DMS153 treated with DMSO at 0.1 percent for 48 hours (cell line): ENCODE results near the gene SLC38A9.
"Not testable (repeated sequence)": the region's sequence is repeated elsewhere in the genome, so short reads cannot be mapped to it uniquely, and the experiment has no call there.

Source experiments
- DNase-seq: peaks from one replicate; lab custom pipeline; 2025; ENCODE audit not compliant: unreplicated experiment; lab: John Stamatoyannopoulos, UW

Gene SLC38A9

GRCh38 chr5:55706230-55706629 lies 5.9 kb downstream of the SLC38A9 start:
- no peak for DNase-seq

GRCh38 chr5:55702598-55703345 lies 9.4 kb downstream of the SLC38A9 start:
- DNase-seq: no peak

DNA sequence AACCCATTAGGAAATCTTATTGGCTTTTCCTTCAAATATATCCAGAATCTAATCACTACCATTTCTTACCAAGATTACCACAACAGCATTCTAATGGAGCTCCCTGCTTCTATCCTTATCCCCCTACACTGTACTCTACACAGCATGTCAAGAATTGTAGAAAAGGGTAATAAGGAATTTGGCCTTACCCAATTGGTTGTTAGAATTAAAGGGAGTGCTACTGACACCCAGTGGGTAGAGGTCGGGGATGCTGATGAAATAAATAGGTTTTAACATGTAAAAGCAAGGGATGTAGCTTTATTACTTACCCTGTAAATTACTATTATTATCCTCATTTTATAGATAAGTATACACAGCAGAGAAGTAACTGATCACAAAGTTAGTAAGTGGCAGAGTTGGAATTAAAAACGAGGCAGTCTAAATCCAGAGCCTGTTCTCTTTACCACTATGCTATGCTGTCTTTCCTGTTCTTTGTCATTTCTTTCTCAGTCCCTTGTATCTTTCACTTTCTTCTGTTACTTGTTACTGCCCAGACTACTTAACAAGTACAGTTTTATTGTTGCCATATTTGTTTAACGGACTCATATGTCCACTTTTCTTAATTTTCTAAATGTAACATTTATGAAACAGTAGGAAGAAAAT lies 10.5 kb downstream of the SLC38A9 start:
- no peak for DNase-seq

GRCh38 chr5:55700745-55701144 lies 11.4 kb downstream of the SLC38A9 start:
- DNase-seq: no peak

- DNase-seq: no peak
Measured at GRCh38 chr5:55699041-55699688, 13.0 kb downstream of the SLC38A9 start.

DNA sequence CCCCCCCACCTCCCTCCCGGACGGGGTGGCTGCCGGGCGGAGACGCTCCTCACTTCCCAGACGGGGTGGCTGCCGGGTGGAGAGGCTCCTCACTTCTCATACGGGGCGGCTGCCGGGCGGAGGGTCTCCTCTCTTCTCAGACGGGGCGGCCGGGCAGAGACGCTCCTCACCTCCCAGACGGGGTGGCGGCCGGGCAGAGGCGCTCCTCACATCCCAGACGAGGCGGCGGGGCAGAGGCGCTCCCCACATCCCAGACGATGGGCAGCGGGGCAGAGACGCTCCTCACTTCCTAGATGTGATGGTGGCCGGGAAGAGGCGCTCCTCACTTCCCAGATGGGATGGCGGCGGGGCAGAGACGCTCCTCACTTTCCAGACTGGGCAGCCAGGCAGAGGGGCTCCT lies 15.4 kb downstream of the SLC38A9 start:
- DNase-seq: not testable (repeated sequence)

DNA sequence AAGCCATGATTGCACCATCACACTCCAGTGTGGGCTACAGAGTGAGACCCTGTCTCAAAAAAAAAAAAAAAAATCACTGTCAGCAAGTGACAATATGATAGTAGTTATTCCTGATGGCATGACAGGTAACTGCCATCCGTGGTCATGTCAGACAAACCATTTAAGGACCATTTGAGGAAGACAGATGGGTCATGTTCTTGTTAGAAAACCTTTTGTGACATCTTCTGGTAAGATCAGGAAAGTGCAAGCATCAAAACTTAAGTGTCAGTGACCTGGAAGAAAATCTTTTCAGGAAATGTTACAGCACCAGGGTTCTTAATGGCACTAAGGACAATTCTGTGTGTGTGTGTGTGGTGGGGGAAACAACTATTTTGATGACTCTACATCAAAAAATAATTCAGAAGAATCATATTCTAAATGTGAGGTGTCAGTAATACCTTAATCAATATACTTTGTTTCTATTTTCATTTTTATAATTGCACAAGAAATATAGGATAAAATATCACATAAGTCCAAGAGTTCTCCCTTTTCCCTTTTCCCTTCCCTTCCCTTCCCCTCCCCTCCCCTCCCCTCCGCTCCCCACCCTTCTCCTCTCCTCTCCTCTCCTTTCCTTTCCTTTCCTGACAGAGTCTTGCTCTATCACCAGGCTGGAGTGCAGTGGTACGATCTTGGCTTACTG lies 17.8 kb downstream of the SLC38A9 start:
- peak; percentile 8 for DNase-seq

- no peak for DNase-seq
Measured at GRCh38 chr5:55692509-55692908, 19.6 kb downstream of the SLC38A9 start.

DNA sequence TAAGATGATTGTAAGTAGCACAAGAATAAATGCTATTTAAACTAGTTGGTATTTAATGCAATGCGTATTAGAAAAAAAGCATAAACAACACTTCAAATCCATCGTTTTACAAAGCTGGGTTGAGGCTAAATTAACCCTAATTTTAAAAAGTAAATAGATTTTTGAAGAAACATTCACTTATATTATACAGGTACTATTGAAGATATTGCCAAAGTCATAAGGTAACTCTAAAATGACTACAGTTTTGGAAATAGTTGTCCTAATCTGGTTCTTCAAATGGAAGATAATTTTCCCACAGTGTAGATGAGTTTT lies 20.1 kb downstream of the SLC38A9 start:
- DNase-seq: no peak

- no peak for DNase-seq
Measured at GRCh38 chr5:55691265-55692105, 20.6 kb downstream of the SLC38A9 start.

DNA sequence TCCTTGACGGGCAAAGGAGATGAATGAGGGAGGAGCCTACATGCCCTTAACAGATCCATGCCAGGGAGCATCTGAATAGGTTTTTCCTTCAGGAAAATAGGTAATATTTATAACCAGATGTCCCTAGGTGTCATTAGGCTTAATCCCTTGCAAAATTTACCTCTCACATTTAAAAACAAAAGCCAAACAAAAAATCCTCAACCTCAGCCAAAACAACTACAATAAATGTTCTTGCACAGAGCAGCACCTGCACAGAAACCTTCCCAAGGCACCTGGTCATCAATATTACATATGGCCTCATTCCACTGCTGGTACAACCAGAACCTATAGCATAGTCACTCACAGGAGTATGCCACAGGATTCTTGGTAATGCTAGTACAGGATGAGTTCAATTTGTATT lies 30.1 kb downstream of the SLC38A9 start:
- no peak for DNase-seq

GRCh38 chr5:55681301-55681700 lies 30.8 kb downstream of the SLC38A9 start:
- DNase-seq: no peak

DNA sequence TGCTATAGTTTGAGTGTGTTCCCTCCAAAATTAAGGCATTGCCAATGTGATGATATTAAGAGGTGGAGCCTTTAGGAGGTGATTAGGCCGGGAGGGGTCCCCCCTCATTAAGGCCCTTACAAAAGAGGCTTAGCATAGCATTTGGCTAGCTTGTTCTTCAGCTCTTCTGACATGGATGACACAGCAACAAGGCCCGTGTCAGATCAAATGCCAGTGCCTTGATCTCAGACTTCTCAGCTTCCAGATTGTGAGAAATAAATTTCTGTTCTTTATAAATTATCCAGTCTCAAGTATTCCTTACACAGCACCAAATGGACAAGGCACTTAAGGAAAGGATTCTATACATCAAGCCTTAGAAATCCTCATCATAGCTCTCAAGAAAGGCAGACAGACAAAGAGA lies 31.8 kb downstream of the SLC38A9 start:
- DNase-seq: no peak

GRCh38 chr5:55679556-55679955 lies 32.6 kb downstream of the SLC38A9 start:
- DNase-seq: no peak

- no peak for DNase-seq
Measured at GRCh38 chr5:55675119-55675518, 37.0 kb downstream of the SLC38A9 start.

GRCh38 chr5:55674340-55674739 lies 37.8 kb downstream of the SLC38A9 start:
- no peak for DNase-seq

- no peak for DNase-seq
Measured at GRCh38 chr5:55672477-55672911, 39.6 kb downstream of the SLC38A9 start.

- DNase-seq: no peak
Measured at GRCh38 chr5:55671975-55672374, 40.1 kb downstream of the SLC38A9 start.

DNA sequence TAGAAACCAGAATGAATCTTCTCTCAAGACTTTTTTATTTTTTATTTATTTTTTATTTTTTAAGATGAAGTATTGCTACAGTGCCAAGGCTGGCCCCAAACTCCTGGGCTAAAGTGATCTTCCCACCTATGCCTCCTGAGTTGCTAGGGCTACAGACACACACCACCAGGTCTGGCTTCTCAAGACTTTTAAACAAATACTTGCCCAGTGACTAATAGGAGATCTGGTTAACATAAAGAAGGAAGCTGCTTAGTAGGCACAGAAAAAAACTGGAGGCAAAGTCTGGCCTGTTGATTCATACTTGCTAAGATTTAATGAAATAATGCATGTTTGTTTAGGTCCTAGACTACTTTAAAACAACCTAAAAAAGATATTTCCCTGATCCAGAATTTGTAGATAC lies 43.8 kb downstream of the SLC38A9 start:
- DNase-seq: no peak

DNA sequence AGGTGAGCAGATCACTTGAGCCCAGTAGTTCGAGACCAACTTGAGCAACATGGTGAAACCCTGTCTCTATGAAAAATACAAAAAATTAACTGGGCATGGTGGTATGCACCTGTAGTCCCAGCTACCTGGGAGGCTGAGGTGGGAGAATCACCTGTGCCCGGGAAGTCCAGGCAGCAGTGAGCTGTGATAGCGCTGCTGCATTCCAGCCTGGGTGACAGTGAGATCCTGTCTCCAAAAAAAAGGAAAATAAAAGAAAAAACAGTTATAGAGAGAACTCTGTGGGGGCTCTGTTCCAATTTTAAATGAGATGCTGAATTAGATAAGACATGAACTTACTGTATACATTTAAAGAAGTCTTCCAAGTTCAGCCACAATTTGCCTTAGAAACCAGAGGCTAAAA lies 44.2 kb downstream of the SLC38A9 start:
- no peak for DNase-seq

- DNase-seq: no peak
Measured at GRCh38 chr5:55665065-55665464, 47.1 kb downstream of the SLC38A9 start.
